Transverse colon (tissue), 4 donors: ENCODE measurements around the gene TAF11L5. TPM values are rescaled to one million over a fixed set of nuclear protein-coding genes. Genes with fewer than 3 reads are reported as not detected.
"Not testable (repeated sequence)": the region's sequence is repeated elsewhere in the genome, so short reads cannot be mapped to it uniquely, and the experiment has no call there.

Experiments
- DNase-seq: peaks from one replicate; pipeline ENCODE4 v3.0.0-alpha.2; 2019
- H3K27ac ChIP-seq, 4 donors: fragments of 200-600 bp; sonication (generic); 2 replicates each; pipeline ENCODE4 v1.5.1; 2016 to 2018; ENCODE audit warnings: inconsistent platforms in 4 of 4
- H3K27me3 ChIP-seq: fragments of 200-600 bp; sonication (generic); 2 replicates; pipeline ENCODE4 v1.5.1; 2017; ENCODE audit warnings: inconsistent platforms
- H3K36me3 ChIP-seq, 4 donors: fragments of 200-600 bp; sonication (generic); 2 replicates each; pipeline ENCODE4 v1.5.1; 2017 to 2019; ENCODE audit warnings: inconsistent platforms in 4 of 4
- H3K4me1 ChIP-seq, 4 donors: fragments of 200-600 bp; sonication (generic); 2 replicates each; pipeline ENCODE4 v1.5.1; 2017 to 2020; ENCODE audit warnings: inconsistent platforms in 4 of 4
- H3K4me3 ChIP-seq, 4 donors: fragments of 200-600 bp; sonication (generic); 1 replicate in 1 of 4; 2 replicates in 3 of 4; pipeline versions ENCODE4 v1.5.1 to v1.6.1; 2017 to 2019; ENCODE audit warnings: inconsistent platforms in 4 of 4
- H3K9me3 ChIP-seq, 2 donors: fragments of 200-600 bp; sonication (generic); 2 replicates each; pipeline ENCODE4 v1.5.1; 2017 to 2019; ENCODE audit warnings: inconsistent platforms in 2 of 2
- CTCF ChIP-seq, 5 experiments: fragments of 200-600 bp in 3 of 5; fragments of 450-650 bp in 2 of 5; sonication (generic) in 3 of 5; IDR thresholded peaks; 1 replicate in 2 of 5; 2 replicates in 3 of 5; pipeline ENCODE4 v1.5.1; 2016 to 2017; ENCODE audit warnings: antibody characterized with exemption in 5 of 5, inconsistent platforms in 3 of 5, mild to moderate bottlenecking in 2 of 5, moderate library complexity in 1 of 5
- EP300 ChIP-seq: sonication (generic); formaldehyde crosslinking; IDR thresholded peaks from one replicate; pipeline ENCODE4 v1.6.1; 2017; ENCODE audit warnings: antibody characterized with exemption, low read depth
- POLR2A ChIP-seq: fragments of 450-650 bp; IDR thresholded peaks from one replicate; pipeline ENCODE4 v1.6.1; 2016; ENCODE audit warnings: antibody characterized with exemption, mild to moderate bottlenecking, moderate library complexity
- POLR2AphosphoS5 ChIP-seq, 3 donors: sonication (generic); formaldehyde crosslinking; IDR thresholded peaks; one replicate each; pipeline ENCODE4 v1.6.1; 2016; ENCODE audit warnings: antibody characterized with exemption in 3 of 3
- WGBS, 2 donors: methylation state at CpG; one replicate each; pipeline ENCODE4 v1.1.5; 2018; ENCODE audit warnings: low coverage in 1 of 2; 5-methylcytosine and 5-hydroxymethylcytosine counted together
- in situ Hi-C, 4 donors: fragments of 200-750 bp; cut with MboI; loops; one replicate each; pipeline versions ENCODE4 v1.15.0 to v1.15.1; 2017; ENCODE audit warnings: low sequenced_read_pairs in 3 of 4, low pct_ligation_motif_present in 1 of 4, low pct_unique_long_range_greater_than_20kb in 1 of 4
- intact Hi-C: fragments of 100-400 bp; cut with DNase I; formaldehyde crosslinking; loops from one replicate; pipeline ENCODE4 v1.15.1; 2023; ENCODE audit warnings: low total_unique reads
- small RNA-seq, 4 donors: library from RNA; depleted of rRNA; stranded (forward); fragments of <200 nt; gene quantifications; one replicate each; pipeline ENCODE3, GENCODE V24; 2016
- total RNA-seq, 4 donors: library from RNA; depleted of rRNA; stranded (reverse); fragments of >200 nt; gene quantifications; one replicate each; pipeline ENCODE4 v1.1.0, GENCODE V29; 2016

TAF11L5 gene
- total RNA-seq, 4 donors from 2014 or later: not detected

GRCh38 chr5:17511775-17512325 is 13.2 kb upstream of the TAF11L5 start:
- no peak for DNase-seq
- in situ Hi-C loops: no loop called here
- Histone ChIP-seq H3K27ac (no peak overlapping the region), H3K36me3 (no peaks in the 10 kb centered on the region), H3K9me3 (no peaks in the 10 kb centered on the region), H3K27me3 (no peaks in the 10 kb centered on the region), H3K4me1 (no peaks in the 10 kb centered on the region), H3K4me3 (no peak overlapping the region)
- WGBS, 2 donors: 96 to 98% methylated on average over 5 to 11 of the region's 17 CpGs
- intact Hi-C loops: no loop called here
- TF ChIP-seq CTCF (IDR thresholded peaks at IDR 0.05) (no peak), POLR2AphosphoS5 (IDR thresholded peaks at IDR 0.05) (no peak), POLR2A (no peak), EP300 (no peak)

- H3K27ac ChIP-seq, H3K4me3 ChIP-seq, in situ Hi-C loops, H3K27me3 ChIP-seq, H3K36me3 ChIP-seq, H3K4me1 ChIP-seq, H3K9me3 ChIP-seq, intact Hi-C loops: not testable (repeated sequence)
- DNase-seq: peak; percentile 13
- 72 to 80% methylated on average over 5 to 12 of the region's 12 CpGs for WGBS, 2 donors
Observed at GRCh38 chr5:17517526-17517925, 7.5 kb upstream of the TAF11L5 start.

- in situ Hi-C loops, H3K36me3 ChIP-seq: not testable (repeated sequence)
- WGBS, 2 donors: no CpG with 5 or more reads among the region's 15 CpGs
Observed at GRCh38 chr5:17518067-17518466, 7.0 kb upstream of the TAF11L5 start, which contains the start of gene TAF11L3. TAF11L3 (plus strand) TSS chr5:17518367.

GRCh38 chr5:17519508-17519907 is 5.5 kb upstream of the TAF11L5 start:
- intact Hi-C loops, H3K4me1 ChIP-seq, DNase-seq, in situ Hi-C loops, H3K27me3 ChIP-seq, H3K4me3 ChIP-seq, H3K27ac ChIP-seq, H3K9me3 ChIP-seq, H3K36me3 ChIP-seq: not testable (repeated sequence)
- 94% methylated on average over 8 to 9 of the region's 14 CpGs for WGBS, 2 donors

More at GRCh38 chr5:17518067-17518466, 7.0 kb upstream of the TAF11L5 start, which contains the start of gene TAF11L3:
- H3K9me3 ChIP-seq, DNase-seq, H3K27me3 ChIP-seq, H3K4me3 ChIP-seq, H3K4me1 ChIP-seq, H3K27ac ChIP-seq, intact Hi-C loops: not testable (repeated sequence)

GRCh38 chr5:17521501-17521900 is 3.5 kb upstream of the TAF11L5 start, which contains the start of gene TAF11L4:
TAF11L4 (plus strand) TSS chr5:17521801.
- DNase-seq, in situ Hi-C loops, intact Hi-C loops: not testable (repeated sequence)

GRCh38 chr5:17526504-17526903 is 1.5 kb downstream of the TAF11L5 start:
- intact Hi-C loops, in situ Hi-C loops, H3K4me3 ChIP-seq, H3K36me3 ChIP-seq, H3K27ac ChIP-seq, H3K4me1 ChIP-seq, H3K9me3 ChIP-seq, H3K27me3 ChIP-seq: not testable (repeated sequence)
- DNase-seq: peak; percentile 15
- WGBS, 2 donors: 90 to 92% methylated on average over 13 to 17 of the region's 17 CpGs

More at GRCh38 chr5:17521501-17521900, 3.5 kb upstream of the TAF11L5 start, which contains the start of gene TAF11L4:
- H3K4me1 ChIP-seq, H3K4me3 ChIP-seq, H3K27me3 ChIP-seq, H3K27ac ChIP-seq, H3K36me3 ChIP-seq, H3K9me3 ChIP-seq: not testable (repeated sequence)
- no CpG with 5 or more reads among the region's 15 CpGs for WGBS, 2 donors

- DNase-seq, intact Hi-C loops, in situ Hi-C loops, H3K4me3 ChIP-seq, H3K9me3 ChIP-seq, H3K36me3 ChIP-seq, H3K27me3 ChIP-seq, H3K27ac ChIP-seq, H3K4me1 ChIP-seq: not testable (repeated sequence)
- no CpG with 5 or more reads among the region's 15 CpGs for WGBS, 2 donors
Observed at GRCh38 chr5:17528369-17528768, 3.3 kb downstream of the TAF11L5 start, which contains the start of gene TAF11L6. TAF11L6 (plus strand) TSS chr5:17528669.

Small RNA genes lying within 50 kb of the gene (small RNA-seq; reads per million reads assigned to genes)
- 0 reads per million in 4 donors for gene AC106774.3

Other genes starting within 250 kb of the TAF11L5 start
- not detected for gene TAF11L2, start 27.0 kb upstream of the TAF11L5 start, total RNA-seq
- gene TAF11L3, start 6.9 kb upstream of the TAF11L5 start, total RNA-seq: not detected
- gene TAF11L4, start 3.4 kb upstream of the TAF11L5 start, total RNA-seq: not detected
- gene TAF11L6, start 3.4 kb downstream of the TAF11L5 start, total RNA-seq: not detected
- gene TAF11L7, start 60.5 kb downstream of the TAF11L5 start, total RNA-seq: not detected
- not detected for gene TAF11L8, start 65.7 kb downstream of the TAF11L5 start, total RNA-seq
- not detected for gene TAF11L9, start 69.2 kb downstream of the TAF11L5 start, total RNA-seq
- not detected for gene TAF11L10, start 72.6 kb downstream of the TAF11L5 start, total RNA-seq
- not detected for gene TAF11L11, start 78.9 kb downstream of the TAF11L5 start, total RNA-seq
- gene TAF11L12, start 85.2 kb downstream of the TAF11L5 start, total RNA-seq: not detected
- gene TAF11L13, start 106.9 kb downstream of the TAF11L5 start, total RNA-seq: not detected
- gene TAF11L14, start 109.2 kb downstream of the TAF11L5 start, total RNA-seq: not detected